ENCODE data around the gene TOX4. TPM values are rescaled to one million over a fixed set of nuclear protein-coding genes. Genes with fewer than 3 reads are reported as not detected.
A peak's percentile ranks its signal among the peaks of the same experiment; 100 is the strongest.

TOX4 gene
- total RNA-seq, 1 experiment from 2014 or later: 78.8 TPM

- Mint-ChIP-seq H3K27ac (ENCODE audit: unreplicated experiment) (no peak overlapping the region), H3K36me3 (ENCODE audit: insufficient read depth, unreplicated experiment) (peaks cover 95% of the 10 kb centered on the region), H3K4me3 (ENCODE audit: unreplicated experiment) (no peak overlapping the region), H3K4me1 (ENCODE audit: low read depth, unreplicated experiment) (peaks cover 25% of the 10 kb centered on the region), H3K9me3 (ENCODE audit: unreplicated experiment) (no peaks in the 10 kb centered on the region), H3K27me3 (ENCODE audit: insufficient read depth, unreplicated experiment) (no peaks in the 10 kb centered on the region)
- TF ChIP-seq CTCF (IDR thresholded peaks at IDR 0.05; ENCODE audit: insufficient read depth in 1 of 2, low read depth in 1 of 2, low read length in 1 of 2, severe bottlenecking in 1 of 2, unreplicated experiment in 1 of 2): no peak
- Histone ChIP-seq H3K4me1 (0 out of 2 replicates have a peak, but pooled peaks cover 11% of the 10 kb centered on the region), H3K4me3 (ENCODE audit: low read depth, low read length) (no peak overlapping the region), H3K36me3 (ENCODE audit: control insufficient read depth, insufficient read depth, low read length) (peaks cover 1% of the 10 kb centered on the region; the same call in 1 of the 2 replicates), H3K9me3 (no peaks in the 10 kb centered on the region), H3K27me3 (replicated peaks; ENCODE audit: control insufficient read depth, insufficient read depth, low read length) (no peaks in the 10 kb centered on the region)
- BruUV-seq (replicated peaks): no TSS peak
- DNase-seq: no peak
- POLR2A ChIA-PET: interaction anchor here (0.7 kb wide), 2 partner anchors 29 to 153 kb away, joined by 3 to 5 read pairs; no protein-coding TSS in a partner anchor
- intact Hi-C loops (cut with micrococcal nuclease; ENCODE audit: unreplicated experiment): no loop called here
- CTCF ChIA-PET: interaction anchor here (1.5 kb wide), 1 partner anchor 20 kb away, joined by 13 read pairs; the partner anchor contains the start of genes RAB2B and TOX4
These were observed 19.5 kb downstream of the TOX4 start for GRCh38 chr14:21496453-21496852.

- H3K4me3 ChIP-seq (ENCODE audit: low read depth, low read length): no peak overlapping the region
- no peaks in the 10 kb centered on the region for H3K9me3 ChIP-seq
- Mint-ChIP-seq H3K4me1 (ENCODE audit: low read depth, unreplicated experiment) (peaks cover 25% of the 10 kb centered on the region), H3K27ac (ENCODE audit: unreplicated experiment) (peak overlapping the region; percentile 22), H3K4me3 (ENCODE audit: unreplicated experiment) (no peak overlapping the region), H3K9me3 (ENCODE audit: unreplicated experiment) (no peaks in the 10 kb centered on the region), H3K27me3 (ENCODE audit: insufficient read depth, unreplicated experiment) (no peaks in the 10 kb centered on the region), H3K36me3 (ENCODE audit: insufficient read depth, unreplicated experiment) (peaks cover 95% of the 10 kb centered on the region)
- CTCF ChIA-PET: interaction anchor here (0.6 to 2.1 kb wide), 9 partner anchors 9 to 62 kb away, joined by 3 to 15 read pairs (median 5); partner anchors contain the start of genes METTL3, RAB2B, SALL2 and TOX4
- 0 out of 2 replicates have a peak, but pooled peaks cover 11% of the 10 kb centered on the region for H3K4me1 ChIP-seq
- peaks cover 2% of the 10 kb centered on the region for H3K36me3 ChIP-seq (ENCODE audit: control insufficient read depth, insufficient read depth, low read length)
- TF ChIP-seq CTCF (IDR thresholded peaks at IDR 0.05; ENCODE audit: insufficient read depth in 1 of 2, low read depth in 1 of 2, low read length in 1 of 2, severe bottlenecking in 1 of 2, unreplicated experiment in 1 of 2): peak; percentile 30
- POLR2A ChIA-PET: interaction anchor here (1.0 to 2.7 kb wide), 3 partner anchors 12 to 43 kb away, joined by 3 to 11 read pairs (median 5); partner anchors contain the start of genes CHD8, METTL3 and SALL2
- DNase-seq: peak in 1 of 2 experiments; percentile 70
- intact Hi-C loops (cut with micrococcal nuclease; ENCODE audit: unreplicated experiment): loop anchor here (1.0 kb wide), 2 partner anchors 43 to 58 kb away; partner anchors contain the start of gene CHD8
- H3K27me3 ChIP-seq (replicated peaks; ENCODE audit: control insufficient read depth, insufficient read depth, low read length): no peaks in the 10 kb centered on the region
- no TSS peak for BruUV-seq (replicated peaks)
These were observed 21.8 kb downstream of the TOX4 start for GRCh38 chr14:21498540-21499526.

- Mint-ChIP-seq H3K36me3 (ENCODE audit: insufficient read depth, unreplicated experiment) (peaks cover 73% of the 10 kb centered on the region), H3K4me3 (ENCODE audit: unreplicated experiment) (no peak overlapping the region), H3K9me3 (ENCODE audit: unreplicated experiment) (no peaks in the 10 kb centered on the region), H3K27ac (ENCODE audit: unreplicated experiment) (no peak overlapping the region), H3K27me3 (ENCODE audit: insufficient read depth, unreplicated experiment) (no peaks in the 10 kb centered on the region), H3K4me1 (ENCODE audit: low read depth, unreplicated experiment) (peaks cover 18% of the 10 kb centered on the region)
- intact Hi-C loops (cut with micrococcal nuclease; ENCODE audit: unreplicated experiment): no loop called here
- no peak for DNase-seq
- no peaks in the 10 kb centered on the region for H3K27me3 ChIP-seq (replicated peaks; ENCODE audit: control insufficient read depth, insufficient read depth, low read length)
- ChIA-PET CTCF (no interaction called here), POLR2A (no interaction called here)
- 0 out of 2 replicates have a peak, but pooled peaks cover 8% of the 10 kb centered on the region for H3K4me1 ChIP-seq
- H3K9me3 ChIP-seq: no peaks in the 10 kb centered on the region
- BruUV-seq (replicated peaks): no TSS peak
- peaks cover 1% of the 10 kb centered on the region; the same call in 1 of the 2 replicates for H3K36me3 ChIP-seq (ENCODE audit: control insufficient read depth, insufficient read depth, low read length)
- no peak for TF ChIP-seq CTCF (IDR thresholded peaks at IDR 0.05; ENCODE audit: insufficient read depth in 1 of 2, low read depth in 1 of 2, low read length in 1 of 2, severe bottlenecking in 1 of 2, unreplicated experiment in 1 of 2)
- H3K4me3 ChIP-seq (ENCODE audit: low read depth, low read length): no peak overlapping the region
These were observed 24.6 kb downstream of the TOX4 start for GRCh38 chr14:21501568-21501967.

Measured in Caco-2 (cell line).